Measurements from ENCODE around the gene PCCA. TPM values are rescaled to one million over a fixed set of nuclear protein-coding genes. Genes with fewer than 3 reads are reported as not detected.

PCCA gene
- total RNA-seq, 2 donors from 2014 or later, result 52.7 to 66.4 TPM

DNA sequence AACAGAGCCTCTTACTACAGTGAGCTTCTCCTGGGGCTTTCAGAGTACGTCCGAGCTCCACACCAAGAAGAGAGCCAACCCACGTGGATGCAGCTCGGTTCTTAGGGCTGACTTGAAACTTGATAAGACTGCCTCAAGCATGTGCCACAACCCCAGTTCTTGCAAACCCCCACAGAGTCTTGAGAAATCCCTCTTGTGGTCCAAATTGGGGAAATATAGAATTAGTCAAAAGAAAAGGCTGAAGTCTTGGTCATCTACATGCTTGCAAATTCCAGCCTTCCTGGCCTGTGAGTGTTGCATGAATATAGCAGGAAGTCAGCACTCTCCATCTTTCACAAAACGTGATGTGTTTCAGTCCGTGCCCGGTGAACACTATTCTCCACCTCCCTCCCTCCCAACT is 404.5 kb downstream of the PCCA start:
- no peak for DNase-seq (ENCODE audit: low spot score)
- TF ChIP-seq, protein P1, sequence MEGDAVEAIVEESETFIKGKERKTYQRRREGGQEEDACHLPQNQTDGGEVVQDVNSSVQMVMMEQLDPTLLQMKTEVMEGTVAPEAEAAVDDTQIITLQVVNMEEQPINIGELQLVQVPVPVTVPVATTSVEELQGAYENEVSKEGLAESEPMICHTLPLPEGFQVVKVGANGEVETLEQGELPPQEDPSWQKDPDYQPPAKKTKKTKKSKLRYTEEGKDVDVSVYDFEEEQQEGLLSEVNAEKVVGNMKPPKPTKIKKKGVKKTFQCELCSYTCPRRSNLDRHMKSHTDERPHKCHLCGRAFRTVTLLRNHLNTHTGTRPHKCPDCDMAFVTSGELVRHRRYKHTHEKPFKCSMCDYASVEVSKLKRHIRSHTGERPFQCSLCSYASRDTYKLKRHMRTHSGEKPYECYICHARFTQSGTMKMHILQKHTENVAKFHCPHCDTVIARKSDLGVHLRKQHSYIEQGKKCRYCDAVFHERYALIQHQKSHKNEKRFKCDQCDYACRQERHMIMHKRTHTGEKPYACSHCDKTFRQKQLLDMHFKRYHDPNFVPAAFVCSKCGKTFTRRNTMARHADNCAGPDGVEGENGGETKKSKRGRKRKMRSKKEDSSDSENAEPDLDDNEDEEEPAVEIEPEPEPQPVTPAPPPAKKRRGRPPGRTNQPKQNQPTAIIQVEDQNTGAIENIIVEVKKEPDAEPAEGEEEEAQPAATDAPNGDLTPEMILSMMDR (IDR thresholded peaks at IDR 0.05), result no peak
- TF ChIP-seq POLR2AphosphoS5 (IDR thresholded peaks at IDR 0.05), result no peak
- no peak for TF ChIP-seq POLR2A (IDR thresholded peaks at IDR 0.05)
- no peaks in the 10 kb centered on the region for H3K27me3 ChIP-seq (replicated peaks; ENCODE audit: insufficient read depth)
- H3K27ac ChIP-seq, result no peak overlapping the region
- no peaks in the 10 kb centered on the region for H3K9me3 ChIP-seq
- H3K4me1 ChIP-seq (replicated peaks), result no peaks in the 10 kb centered on the region
- 97% methylated on average over 7 of the region's 7 CpGs for WGBS
- no peaks in the 10 kb centered on the region for H3K36me3 ChIP-seq
- H3K4me3 ChIP-seq, result no peak overlapping the region
- intact Hi-C loops (cut with DNase I), result no loop called here

DNA sequence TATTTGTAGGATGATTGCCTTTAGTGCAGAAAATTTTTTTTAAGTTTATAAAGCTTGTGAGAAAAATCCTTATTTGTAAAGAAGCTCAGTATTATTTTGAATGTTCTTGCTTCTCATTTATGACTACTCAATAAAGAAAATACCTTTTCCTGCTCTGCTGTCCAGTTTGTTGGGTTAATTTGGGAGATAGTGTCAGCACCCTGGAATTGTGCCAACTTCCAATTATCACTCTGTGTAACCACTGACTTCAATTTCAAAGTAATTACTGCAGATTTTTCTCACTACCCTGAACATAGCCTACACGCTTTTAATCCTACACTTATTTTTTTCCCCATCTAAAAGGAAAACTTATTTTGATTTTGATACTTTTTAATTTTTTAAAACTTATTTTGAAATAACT is 406.6 kb downstream of the PCCA start:
- TF ChIP-seq POLR2A (IDR thresholded peaks at IDR 0.05) (no peak), POLR2AphosphoS5 (IDR thresholded peaks at IDR 0.05) (no peak)
- TF ChIP-seq, protein P1 (IDR thresholded peaks at IDR 0.05), result no peak
- intact Hi-C loops (cut with DNase I), result no loop called here
- no peak for DNase-seq (ENCODE audit: low spot score)
- Histone ChIP-seq H3K4me3 (no peak overlapping the region), H3K36me3 (no peaks in the 10 kb centered on the region), H3K9me3 (no peaks in the 10 kb centered on the region), H3K27me3 (replicated peaks; ENCODE audit: insufficient read depth) (no peaks in the 10 kb centered on the region), H3K4me1 (replicated peaks) (no peaks in the 10 kb centered on the region), H3K27ac (no peak overlapping the region)
- 98% methylated on average over 1 of the region's 1 CpG for WGBS

DNA sequence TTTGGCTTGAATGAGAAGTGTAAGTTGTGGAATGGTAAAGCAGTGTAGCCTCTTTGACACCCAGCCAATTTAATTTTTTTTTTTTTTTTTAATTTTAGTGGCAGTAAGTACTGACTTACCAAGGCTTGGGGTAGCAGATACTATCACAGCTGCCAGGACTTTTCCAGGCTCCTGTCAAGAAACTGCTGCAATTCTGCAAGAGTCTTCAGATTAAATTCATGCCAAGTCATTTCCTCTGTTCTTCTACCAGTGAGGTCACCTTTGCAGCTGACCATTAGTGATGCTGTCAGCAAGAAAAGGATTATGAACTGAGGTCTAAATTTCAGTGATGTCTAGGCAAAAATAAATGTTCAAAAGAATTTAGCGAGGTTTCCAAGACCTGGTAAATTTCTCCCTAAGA is 408.5 kb downstream of the PCCA start:
- TF ChIP-seq POLR2A (IDR thresholded peaks at IDR 0.05) (no peak), POLR2AphosphoS5 (IDR thresholded peaks at IDR 0.05) (no peak)
- TF ChIP-seq, protein P1 (IDR thresholded peaks at IDR 0.05), result no peak
- 89% methylated on average over 1 of the region's 1 CpG for WGBS
- no peak for DNase-seq (ENCODE audit: low spot score)
- H3K4me3 ChIP-seq, result no peak overlapping the region
- H3K9me3 ChIP-seq, result no peaks in the 10 kb centered on the region
- intact Hi-C loops (cut with DNase I), result no loop called here
- H3K27ac ChIP-seq, result no peak overlapping the region
- no peaks in the 10 kb centered on the region for H3K27me3 ChIP-seq (replicated peaks; ENCODE audit: insufficient read depth)
- H3K4me1 ChIP-seq (replicated peaks), result no peaks in the 10 kb centered on the region
- H3K36me3 ChIP-seq, result no peaks in the 10 kb centered on the region

DNA sequence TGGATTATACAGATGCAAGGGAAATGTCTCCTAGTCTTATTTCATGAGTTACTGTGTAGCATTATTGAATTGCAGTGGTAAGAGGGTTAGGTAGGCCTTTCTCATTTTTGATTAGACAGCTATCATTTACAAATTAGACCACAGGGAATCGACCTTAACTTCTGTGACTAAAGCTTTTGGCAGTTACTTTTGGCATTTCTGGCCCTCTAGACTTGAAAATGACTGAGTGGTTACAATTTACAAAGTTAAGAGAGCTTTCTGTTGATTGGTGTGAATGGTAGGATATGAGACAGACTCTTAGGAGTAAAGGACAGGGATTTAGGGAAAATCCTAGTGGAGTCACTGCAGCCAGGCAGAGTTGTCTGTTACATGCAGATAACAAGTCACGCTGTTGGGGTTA is 413.6 kb downstream of the PCCA start:
- TF ChIP-seq, protein P1 (IDR thresholded peaks at IDR 0.05), result no peak
- TF ChIP-seq POLR2A (IDR thresholded peaks at IDR 0.05) (no peak), POLR2AphosphoS5 (IDR thresholded peaks at IDR 0.05) (no peak)
- H3K4me1 ChIP-seq (replicated peaks), result no peaks in the 10 kb centered on the region
- H3K4me3 ChIP-seq, result no peak overlapping the region
- H3K9me3 ChIP-seq, result no peaks in the 10 kb centered on the region
- no peak overlapping the region for H3K27ac ChIP-seq
- DNase-seq (ENCODE audit: low spot score), result no peak
- H3K27me3 ChIP-seq (replicated peaks; ENCODE audit: insufficient read depth), result no peaks in the 10 kb centered on the region
- intact Hi-C loops (cut with DNase I), result no loop called here
- WGBS, result 78% methylated on average over 2 of the region's 2 CpGs
- no peaks in the 10 kb centered on the region for H3K36me3 ChIP-seq

DNA sequence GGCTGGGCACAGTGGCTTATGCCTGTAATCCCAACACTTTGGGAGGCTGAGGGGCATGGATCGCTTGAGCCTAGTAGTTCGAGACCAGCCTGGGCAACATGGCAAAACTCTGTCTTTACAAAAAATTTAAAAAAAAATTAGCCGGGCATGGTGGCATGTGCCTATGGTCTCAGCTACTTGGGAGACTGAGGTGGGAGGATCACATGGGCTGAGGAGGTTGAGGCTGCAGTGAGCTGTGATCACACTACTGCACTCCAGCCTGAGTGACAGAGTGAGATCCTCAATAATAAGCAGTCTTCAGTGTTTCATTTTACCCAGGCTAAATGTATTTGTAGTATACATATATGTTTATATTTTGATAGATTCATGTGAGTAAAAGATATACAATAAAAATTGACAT is 414.7 kb downstream of the PCCA start:
- WGBS, result 93% methylated on average over 3 of the region's 3 CpGs

More for the DNA sequence above, 414.7 kb downstream of the PCCA start:
- Histone ChIP-seq H3K4me1 (replicated peaks) (no peaks in the 10 kb centered on the region), H3K36me3 (no peaks in the 10 kb centered on the region), H3K9me3 (no peaks in the 10 kb centered on the region), H3K27me3 (replicated peaks; ENCODE audit: insufficient read depth) (no peaks in the 10 kb centered on the region), H3K27ac (no peak overlapping the region), H3K4me3 (no peak overlapping the region)
- intact Hi-C loops (cut with DNase I), result no loop called here
- TF ChIP-seq POLR2A (IDR thresholded peaks at IDR 0.05), result no peak
- TF ChIP-seq, protein P1 (IDR thresholded peaks at IDR 0.05), result no peak
- TF ChIP-seq POLR2AphosphoS5 (IDR thresholded peaks at IDR 0.05), result no peak
- no peak for DNase-seq (ENCODE audit: low spot score)

All from prostate gland (tissue), 2 donors.